Activated naive CD8-positive, alpha-beta T cell treated with anti-CD3 and anti-CD28 coated beads, Interleukin-2, amount 50 U/mL, for 24 hours (primary cell): ENCODE data around the gene MT1F.
"Not testable (repeated sequence)": the region's sequence is repeated elsewhere in the genome, so short reads cannot be mapped to it uniquely, and the experiment has no call there.

Experiments used
- ATAC-seq: fragments of 150-1000 bp; cut with Tn5 transposase; one replicate; pipeline ENCODE4 v1.10.0; 2021
- DNase-seq: peaks from one replicate; pipeline ENCODE4 v3.0.0; 2021
- H3K27ac Mint-ChIP-seq: one replicate; pipeline ENCODE4 v1.8.0; 2021; ENCODE audit warnings: mild to moderate bottlenecking, mixed read lengths
- H3K27me3 Mint-ChIP-seq: one replicate; pipeline ENCODE4 v1.8.0; 2021; ENCODE audit warnings: mixed read lengths
- H3K36me3 Mint-ChIP-seq: one replicate; pipeline ENCODE4 v1.8.0; 2021; ENCODE audit warnings: low read depth, mixed read lengths
- H3K4me1 Mint-ChIP-seq: one replicate; pipeline ENCODE4 v1.8.0; 2021; ENCODE audit warnings: mixed read lengths
- H3K4me3 Mint-ChIP-seq: one replicate; pipeline ENCODE4 v1.8.0; 2021; ENCODE audit warnings: mild to moderate bottlenecking, moderate library complexity, mixed read lengths
- H3K9me3 Mint-ChIP-seq: one replicate; pipeline ENCODE4 v1.8.0; 2021; ENCODE audit warnings: mixed read lengths

Gene MT1F

GRCh38 chr16:56647641-56648431 is 9.9 kb upstream of the MT1F start:
- ATAC-seq (no peak), DNase-seq (no peak)
- peaks cover 17% of the 10 kb centered on the region for H3K4me1 Mint-ChIP-seq
- no peak overlapping the region for H3K4me3 Mint-ChIP-seq
- no peaks in the 10 kb centered on the region for H3K9me3 Mint-ChIP-seq
- no peaks in the 10 kb centered on the region for H3K36me3 Mint-ChIP-seq
- H3K27ac Mint-ChIP-seq = no peak overlapping the region
- H3K27me3 Mint-ChIP-seq = peaks cover 13% of the 10 kb centered on the region

- H3K9me3 Mint-ChIP-seq = no peaks in the 10 kb centered on the region
- peaks cover 13% of the 10 kb centered on the region for H3K27me3 Mint-ChIP-seq
- ATAC-seq = no peak
- no peaks in the 10 kb centered on the region for H3K36me3 Mint-ChIP-seq
- H3K27ac Mint-ChIP-seq = no peak overlapping the region
- no peak overlapping the region for H3K4me3 Mint-ChIP-seq
- peaks cover 3% of the 10 kb centered on the region for H3K4me1 Mint-ChIP-seq
- DNase-seq = no peak
Observed at GRCh38 chr16:56649271-56649670, 8.5 kb upstream of the MT1F start.

GRCh38 chr16:56649820-56650219 is 7.9 kb upstream of the MT1F start:
- Mint-ChIP-seq H3K27ac (no peak overlapping the region), H3K9me3 (no peaks in the 10 kb centered on the region), H3K27me3 (peaks cover 13% of the 10 kb centered on the region), H3K36me3 (no peaks in the 10 kb centered on the region), H3K4me1 (no peaks in the 10 kb centered on the region), H3K4me3 (no peak overlapping the region)
- DNase-seq (no peak), ATAC-seq (no peak)

- Mint-ChIP-seq H3K27me3 (peaks cover 9% of the 10 kb centered on the region), H3K4me3 (no peak within 1 kb of the TSS), H3K9me3 (no peaks in the 10 kb centered on the region), H3K36me3 (no peaks in the 10 kb centered on the region), H3K27ac (no peak within 1 kb of the TSS), H3K4me1 (no peaks in the 10 kb centered on the region)
- DNase-seq (no peak), ATAC-seq (no peak)
Observed at GRCh38 chr16:56651586-56651985, 6.2 kb upstream of the MT1F start, which contains the start of gene MT1B. Gene MT1B, plus strand, starts transcription at chr16:56651886. Its CDS starts 68 bp downstream, at chr16:56651954.

- no peak overlapping the region for H3K27ac Mint-ChIP-seq
- no peak overlapping the region for H3K4me3 Mint-ChIP-seq
- ATAC-seq (no peak), DNase-seq (no peak)
- no peaks in the 10 kb centered on the region for H3K9me3 Mint-ChIP-seq
- no peaks in the 10 kb centered on the region for H3K36me3 Mint-ChIP-seq
- peaks cover 4% of the 10 kb centered on the region for H3K4me1 Mint-ChIP-seq
- peaks cover 8% of the 10 kb centered on the region for H3K27me3 Mint-ChIP-seq
Observed at GRCh38 chr16:56652600-56652999, 5.2 kb upstream of the MT1F start.

GRCh38 chr16:56653218-56653617 is 4.5 kb upstream of the MT1F start:
- Mint-ChIP-seq H3K9me3 (no peaks in the 10 kb centered on the region), H3K4me3 (no peak overlapping the region), H3K4me1 (peaks cover 9% of the 10 kb centered on the region), H3K36me3 (no peaks in the 10 kb centered on the region), H3K27ac (no peak overlapping the region), H3K27me3 (peaks cover 6% of the 10 kb centered on the region)
- DNase-seq (no peak), ATAC-seq (no peak)

GRCh38 chr16:56658327-56658875 is 642 bp downstream of the MT1F start:
- ATAC-seq (no peak), DNase-seq (no peak)
- Mint-ChIP-seq H3K27me3 (peaks cover 4% of the 10 kb centered on the region), H3K4me1 (peaks cover 20% of the 10 kb centered on the region), H3K9me3 (no peaks in the 10 kb centered on the region), H3K36me3 (no peaks in the 10 kb centered on the region), H3K4me3 (peak overlapping the region; percentile 85), H3K27ac (no peak overlapping the region)

GRCh38 chr16:56662357-56663354 is 4.9 kb downstream of the MT1F start:
- Mint-ChIP-seq H3K4me3 (peak overlapping the region; percentile 75), H3K27ac (peak overlapping the region; percentile 78), H3K36me3 (no peaks in the 10 kb centered on the region), H3K27me3 (peaks cover 20% of the 10 kb centered on the region), H3K4me1 (peaks cover 25% of the 10 kb centered on the region), H3K9me3 (no peaks in the 10 kb centered on the region)
- ATAC-seq = no peak
- DNase-seq = peak; percentile 41

GRCh38 chr16:56664506-56664905 is 6.7 kb downstream of the MT1F start:
- Mint-ChIP-seq H3K27ac (no peak overlapping the region), H3K9me3 (no peaks in the 10 kb centered on the region), H3K36me3 (no peaks in the 10 kb centered on the region), H3K4me1 (peaks cover 25% of the 10 kb centered on the region), H3K27me3 (peaks cover 36% of the 10 kb centered on the region), H3K4me3 (no peak overlapping the region)
- ATAC-seq (no peak), DNase-seq (no peak)

- ATAC-seq = peak; percentile 21
- not testable (repeated sequence) for H3K36me3 Mint-ChIP-seq, H3K27ac Mint-ChIP-seq, DNase-seq, H3K9me3 Mint-ChIP-seq, H3K4me3 Mint-ChIP-seq
- H3K27me3 Mint-ChIP-seq = peaks cover 46% of the 10 kb centered on the region
- H3K4me1 Mint-ChIP-seq = peaks cover 27% of the 10 kb centered on the region
Observed at GRCh38 chr16:56665286-56666261, 7.8 kb downstream of the MT1F start.

GRCh38 chr16:56667581-56668571 is 10.1 kb downstream of the MT1F start, which contains the start of gene MT1G:
Gene MT1G, minus strand, starts transcription at chr16:56668065. Its CDS starts 72 bp downstream, at chr16:56667993.
- ATAC-seq = peak; percentile 64
- H3K4me1 Mint-ChIP-seq = peaks cover 18% of the 10 kb centered on the region
- H3K27ac Mint-ChIP-seq = no peak within 1 kb of the TSS
- DNase-seq = no peak
- H3K36me3 Mint-ChIP-seq = no peaks in the 10 kb centered on the region
- no peaks in the 10 kb centered on the region for H3K9me3 Mint-ChIP-seq
- peaks cover 63% of the 10 kb centered on the region for H3K27me3 Mint-ChIP-seq
- H3K4me3 Mint-ChIP-seq = peak within 1 kb of the TSS; percentile 63

GRCh38 chr16:56669005-56669839 is 11.5 kb downstream of the MT1F start, which contains the start of gene MT1H:
Gene MT1H, plus strand, starts transcription at chr16:56669814. Its CDS starts 71 bp downstream, at chr16:56669885.
- no peaks in the 10 kb centered on the region for H3K36me3 Mint-ChIP-seq
- peaks cover 68% of the 10 kb centered on the region for H3K27me3 Mint-ChIP-seq
- H3K4me3 Mint-ChIP-seq = peak within 1 kb of the TSS; percentile 37
- DNase-seq = no peak
- H3K4me1 Mint-ChIP-seq = peaks cover 16% of the 10 kb centered on the region
- no peak within 1 kb of the TSS for H3K27ac Mint-ChIP-seq
- no peaks in the 10 kb centered on the region for H3K9me3 Mint-ChIP-seq
- no peak for ATAC-seq
